Measurements from ENCODE around the gene CTDNEP1.

Gene CTDNEP1

GRCh38 chr17:7223375-7223774, 28.2 kb downstream of the CTDNEP1 start:
- TF ChIP-seq, protein P1, sequence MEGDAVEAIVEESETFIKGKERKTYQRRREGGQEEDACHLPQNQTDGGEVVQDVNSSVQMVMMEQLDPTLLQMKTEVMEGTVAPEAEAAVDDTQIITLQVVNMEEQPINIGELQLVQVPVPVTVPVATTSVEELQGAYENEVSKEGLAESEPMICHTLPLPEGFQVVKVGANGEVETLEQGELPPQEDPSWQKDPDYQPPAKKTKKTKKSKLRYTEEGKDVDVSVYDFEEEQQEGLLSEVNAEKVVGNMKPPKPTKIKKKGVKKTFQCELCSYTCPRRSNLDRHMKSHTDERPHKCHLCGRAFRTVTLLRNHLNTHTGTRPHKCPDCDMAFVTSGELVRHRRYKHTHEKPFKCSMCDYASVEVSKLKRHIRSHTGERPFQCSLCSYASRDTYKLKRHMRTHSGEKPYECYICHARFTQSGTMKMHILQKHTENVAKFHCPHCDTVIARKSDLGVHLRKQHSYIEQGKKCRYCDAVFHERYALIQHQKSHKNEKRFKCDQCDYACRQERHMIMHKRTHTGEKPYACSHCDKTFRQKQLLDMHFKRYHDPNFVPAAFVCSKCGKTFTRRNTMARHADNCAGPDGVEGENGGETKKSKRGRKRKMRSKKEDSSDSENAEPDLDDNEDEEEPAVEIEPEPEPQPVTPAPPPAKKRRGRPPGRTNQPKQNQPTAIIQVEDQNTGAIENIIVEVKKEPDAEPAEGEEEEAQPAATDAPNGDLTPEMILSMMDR (IDR thresholded peaks at IDR 0.05; ENCODE audit: low read depth, low read length, poor library complexity, severe bottlenecking), result no peak
- no peak for TF ChIP-seq EZH2phosphoT487 (IDR thresholded peaks at IDR 0.05; ENCODE audit: borderline replicate concordance, low read length)
- no peak overlapping the region for H3K4me2 ChIP-seq (ENCODE audit: low read length)
- no peaks in the 10 kb centered on the region for H3K27me3 ChIP-seq (ENCODE audit: control insufficient read depth, low read length)
- peaks cover 9% of the 10 kb centered on the region for H3K79me2 ChIP-seq (ENCODE audit: control insufficient read depth, low read length)
- peaks cover 74% of the 10 kb centered on the region for H3K36me3 ChIP-seq (ENCODE audit: control insufficient read depth, low read length)
- H3K27ac ChIP-seq (ENCODE audit: low read depth, low read length), result no peak overlapping the region
- peaks cover 5% of the 10 kb centered on the region; the same call in 1 of the 2 replicates for H4K20me1 ChIP-seq (ENCODE audit: control insufficient read depth, insufficient read depth, low read depth, low read length)
- peaks cover 27% of the 10 kb centered on the region for H3K4me1 ChIP-seq (ENCODE audit: control insufficient read depth, low read length)
- no peaks in the 10 kb centered on the region for H3K9me2 ChIP-seq (replicated peaks; ENCODE audit: control insufficient read depth, low read length)
- H3K4me3 ChIP-seq (ENCODE audit: low read length), result no peak overlapping the region
- no peaks in the 10 kb centered on the region for H3K9me3 ChIP-seq (ENCODE audit: control insufficient read depth, insufficient read depth, low read length)
- H3F3A ChIP-seq (ENCODE audit: control insufficient read depth, insufficient read depth), result peaks cover 13% of the 10 kb centered on the region

DNA sequence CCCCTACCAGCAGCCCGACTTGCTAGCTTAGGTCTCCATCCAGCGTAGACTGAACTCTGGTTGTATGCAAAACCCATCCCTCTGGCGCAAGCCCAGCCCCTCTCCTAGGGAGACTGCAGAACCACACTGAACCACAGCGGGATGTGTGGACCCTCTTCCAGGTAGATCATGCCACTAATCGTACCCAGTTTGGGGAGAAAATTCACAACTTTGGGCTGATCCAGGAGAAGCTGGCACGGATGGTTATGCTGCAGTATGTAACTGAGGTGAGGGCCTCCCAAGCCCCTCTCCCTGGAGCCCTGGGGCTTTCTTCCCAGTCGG, 28.6 kb downstream of the CTDNEP1 start:
- Histone ChIP-seq H3K9me3 (ENCODE audit: control insufficient read depth, insufficient read depth, low read length) (no peaks in the 10 kb centered on the region), H3K79me2 (ENCODE audit: control insufficient read depth, low read length) (peaks cover 9% of the 10 kb centered on the region), H3F3A (ENCODE audit: control insufficient read depth, insufficient read depth) (peaks cover 14% of the 10 kb centered on the region), H3K4me3 (ENCODE audit: low read length) (no peak overlapping the region), H4K20me1 (ENCODE audit: control insufficient read depth, insufficient read depth, low read depth, low read length) (peaks cover 5% of the 10 kb centered on the region; the same call in 1 of the 2 replicates), H3K9me2 (replicated peaks; ENCODE audit: control insufficient read depth, low read length) (no peaks in the 10 kb centered on the region), H3K4me2 (ENCODE audit: low read length) (no peak overlapping the region), H3K4me1 (ENCODE audit: control insufficient read depth, low read length) (peaks cover 32% of the 10 kb centered on the region), H3K36me3 (ENCODE audit: control insufficient read depth, low read length) (peaks cover 70% of the 10 kb centered on the region), H3K27ac (ENCODE audit: low read depth, low read length) (no peak overlapping the region), H3K27me3 (ENCODE audit: control insufficient read depth, low read length) (no peaks in the 10 kb centered on the region)
- TF ChIP-seq, protein P1 (IDR thresholded peaks at IDR 0.05; ENCODE audit: low read depth, low read length, poor library complexity, severe bottlenecking), result no peak
- TF ChIP-seq EZH2phosphoT487 (IDR thresholded peaks at IDR 0.05; ENCODE audit: borderline replicate concordance, low read length), result no peak

DNA sequence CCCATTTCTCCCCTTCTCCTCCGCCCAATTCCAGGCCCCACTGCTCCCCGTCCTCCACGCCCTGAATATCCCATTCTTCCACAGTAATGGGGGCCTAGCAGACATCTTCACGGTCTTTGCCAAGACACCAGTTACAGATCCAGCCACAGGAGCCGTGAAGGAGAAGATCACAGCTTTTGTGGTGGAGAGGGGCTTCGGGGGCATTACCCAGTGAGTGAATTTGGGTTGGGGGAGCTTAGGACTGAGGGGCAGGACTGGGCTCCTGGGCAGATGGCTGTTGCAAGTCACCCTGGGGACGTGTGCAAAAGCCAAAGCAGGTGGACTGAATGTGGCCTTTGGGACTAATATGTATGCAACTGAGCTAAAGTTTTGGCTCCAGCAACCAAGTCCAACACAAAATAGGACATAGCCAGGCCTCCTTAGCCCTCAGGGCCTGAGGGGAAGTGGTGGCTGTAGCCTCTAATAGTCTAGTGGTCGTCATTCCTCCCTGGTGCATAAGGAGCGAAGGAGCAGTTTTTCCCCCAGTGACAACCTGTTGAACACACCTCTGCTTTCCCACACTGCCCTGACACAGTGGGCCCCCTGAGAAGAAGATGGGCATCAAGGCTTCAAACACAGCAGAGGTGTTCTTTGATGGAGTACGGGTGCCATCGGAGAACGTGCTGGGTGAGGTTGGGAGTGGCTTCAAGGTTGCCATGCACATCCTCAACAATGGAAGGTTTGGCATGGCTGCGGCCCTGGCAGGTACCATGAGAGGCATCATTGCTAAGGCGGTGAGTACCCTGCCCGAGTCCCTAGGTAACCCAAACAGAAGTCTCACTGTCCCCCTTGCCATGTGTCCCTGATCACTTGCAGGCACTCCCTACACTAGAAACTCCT, 29.2 kb downstream of the CTDNEP1 start:
- H3K9me3 ChIP-seq (ENCODE audit: control insufficient read depth, insufficient read depth, low read length), result no peaks in the 10 kb centered on the region
- peaks cover 17% of the 10 kb centered on the region for H3F3A ChIP-seq (ENCODE audit: control insufficient read depth, insufficient read depth)
- H3K4me1 ChIP-seq (ENCODE audit: control insufficient read depth, low read length), result peaks cover 36% of the 10 kb centered on the region
- H4K20me1 ChIP-seq (ENCODE audit: control insufficient read depth, insufficient read depth, low read depth, low read length), result peaks cover 5% of the 10 kb centered on the region; the same call in 1 of the 2 replicates
- H3K4me3 ChIP-seq (ENCODE audit: low read length), result no peak overlapping the region
- H3K27ac ChIP-seq (ENCODE audit: low read depth, low read length), result no peak overlapping the region
- H3K4me2 ChIP-seq (ENCODE audit: low read length), result no peak overlapping the region
- peaks cover 64% of the 10 kb centered on the region for H3K36me3 ChIP-seq (ENCODE audit: control insufficient read depth, low read length)
- H3K9me2 ChIP-seq (replicated peaks; ENCODE audit: control insufficient read depth, low read length), result no peaks in the 10 kb centered on the region
- no peak for TF ChIP-seq EZH2phosphoT487 (IDR thresholded peaks at IDR 0.05; ENCODE audit: borderline replicate concordance, low read length)
- TF ChIP-seq, protein P1 (IDR thresholded peaks at IDR 0.05; ENCODE audit: low read depth, low read length, poor library complexity, severe bottlenecking), result no peak
- peaks cover 9% of the 10 kb centered on the region for H3K79me2 ChIP-seq (ENCODE audit: control insufficient read depth, low read length)
- no peaks in the 10 kb centered on the region for H3K27me3 ChIP-seq (ENCODE audit: control insufficient read depth, low read length)
